ENCODE data around the gene ZNF554.

Gene ZNF554

DNA sequence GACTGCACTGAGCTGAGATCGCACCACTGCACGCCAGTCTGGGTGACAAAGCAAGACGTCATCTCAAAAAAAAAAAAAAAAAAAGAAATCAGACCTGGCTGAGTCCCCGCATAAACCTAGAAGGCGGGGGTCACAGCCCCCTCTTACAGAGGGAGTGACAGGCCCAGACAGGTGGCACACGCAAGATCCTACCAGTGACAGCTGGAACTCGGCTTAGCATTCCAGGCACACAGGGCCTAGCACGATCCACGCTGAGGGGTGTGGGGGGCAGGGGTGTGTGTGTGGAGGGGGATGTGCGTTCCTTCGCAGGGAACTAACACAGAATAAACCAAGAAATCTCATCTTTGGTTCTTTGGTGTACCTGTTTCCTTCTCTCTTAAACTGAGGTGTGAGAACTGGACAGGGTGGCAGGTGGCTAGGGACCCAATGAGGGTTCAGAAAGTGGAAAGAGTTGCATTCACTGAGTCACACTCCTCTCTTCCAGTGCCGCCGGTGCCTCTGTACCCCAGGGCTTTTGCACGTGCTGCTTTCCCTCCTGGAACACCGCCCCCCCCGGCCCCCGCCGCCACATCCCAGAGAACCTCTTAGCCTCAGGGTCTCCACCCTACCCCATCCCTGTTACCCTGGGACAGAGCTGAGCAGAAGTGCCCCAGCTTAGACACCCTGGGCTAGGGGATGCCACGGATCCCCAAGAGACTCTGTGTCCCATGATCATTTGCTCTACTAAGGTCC lies 41.5 kb upstream of the ZNF554 start:
- TF ChIP-seq, protein P1, sequence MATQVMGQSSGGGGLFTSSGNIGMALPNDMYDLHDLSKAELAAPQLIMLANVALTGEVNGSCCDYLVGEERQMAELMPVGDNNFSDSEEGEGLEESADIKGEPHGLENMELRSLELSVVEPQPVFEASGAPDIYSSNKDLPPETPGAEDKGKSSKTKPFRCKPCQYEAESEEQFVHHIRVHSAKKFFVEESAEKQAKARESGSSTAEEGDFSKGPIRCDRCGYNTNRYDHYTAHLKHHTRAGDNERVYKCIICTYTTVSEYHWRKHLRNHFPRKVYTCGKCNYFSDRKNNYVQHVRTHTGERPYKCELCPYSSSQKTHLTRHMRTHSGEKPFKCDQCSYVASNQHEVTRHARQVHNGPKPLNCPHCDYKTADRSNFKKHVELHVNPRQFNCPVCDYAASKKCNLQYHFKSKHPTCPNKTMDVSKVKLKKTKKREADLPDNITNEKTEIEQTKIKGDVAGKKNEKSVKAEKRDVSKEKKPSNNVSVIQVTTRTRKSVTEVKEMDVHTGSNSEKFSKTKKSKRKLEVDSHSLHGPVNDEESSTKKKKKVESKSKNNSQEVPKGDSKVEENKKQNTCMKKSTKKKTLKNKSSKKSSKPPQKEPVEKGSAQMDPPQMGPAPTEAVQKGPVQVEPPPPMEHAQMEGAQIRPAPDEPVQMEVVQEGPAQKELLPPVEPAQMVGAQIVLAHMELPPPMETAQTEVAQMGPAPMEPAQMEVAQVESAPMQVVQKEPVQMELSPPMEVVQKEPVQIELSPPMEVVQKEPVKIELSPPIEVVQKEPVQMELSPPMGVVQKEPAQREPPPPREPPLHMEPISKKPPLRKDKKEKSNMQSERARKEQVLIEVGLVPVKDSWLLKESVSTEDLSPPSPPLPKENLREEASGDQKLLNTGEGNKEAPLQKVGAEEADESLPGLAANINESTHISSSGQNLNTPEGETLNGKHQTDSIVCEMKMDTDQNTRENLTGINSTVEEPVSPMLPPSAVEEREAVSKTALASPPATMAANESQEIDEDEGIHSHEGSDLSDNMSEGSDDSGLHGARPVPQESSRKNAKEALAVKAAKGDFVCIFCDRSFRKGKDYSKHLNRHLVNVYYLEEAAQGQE (IDR thresholded peaks at IDR 0.05; ENCODE audit: insufficient replicate concordance, low read depth): no peak
- TF ChIP-seq, protein P2, sequence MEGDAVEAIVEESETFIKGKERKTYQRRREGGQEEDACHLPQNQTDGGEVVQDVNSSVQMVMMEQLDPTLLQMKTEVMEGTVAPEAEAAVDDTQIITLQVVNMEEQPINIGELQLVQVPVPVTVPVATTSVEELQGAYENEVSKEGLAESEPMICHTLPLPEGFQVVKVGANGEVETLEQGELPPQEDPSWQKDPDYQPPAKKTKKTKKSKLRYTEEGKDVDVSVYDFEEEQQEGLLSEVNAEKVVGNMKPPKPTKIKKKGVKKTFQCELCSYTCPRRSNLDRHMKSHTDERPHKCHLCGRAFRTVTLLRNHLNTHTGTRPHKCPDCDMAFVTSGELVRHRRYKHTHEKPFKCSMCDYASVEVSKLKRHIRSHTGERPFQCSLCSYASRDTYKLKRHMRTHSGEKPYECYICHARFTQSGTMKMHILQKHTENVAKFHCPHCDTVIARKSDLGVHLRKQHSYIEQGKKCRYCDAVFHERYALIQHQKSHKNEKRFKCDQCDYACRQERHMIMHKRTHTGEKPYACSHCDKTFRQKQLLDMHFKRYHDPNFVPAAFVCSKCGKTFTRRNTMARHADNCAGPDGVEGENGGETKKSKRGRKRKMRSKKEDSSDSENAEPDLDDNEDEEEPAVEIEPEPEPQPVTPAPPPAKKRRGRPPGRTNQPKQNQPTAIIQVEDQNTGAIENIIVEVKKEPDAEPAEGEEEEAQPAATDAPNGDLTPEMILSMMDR (IDR thresholded peaks at IDR 0.05; ENCODE audit: insufficient read depth, low read length): no peak

DNA sequence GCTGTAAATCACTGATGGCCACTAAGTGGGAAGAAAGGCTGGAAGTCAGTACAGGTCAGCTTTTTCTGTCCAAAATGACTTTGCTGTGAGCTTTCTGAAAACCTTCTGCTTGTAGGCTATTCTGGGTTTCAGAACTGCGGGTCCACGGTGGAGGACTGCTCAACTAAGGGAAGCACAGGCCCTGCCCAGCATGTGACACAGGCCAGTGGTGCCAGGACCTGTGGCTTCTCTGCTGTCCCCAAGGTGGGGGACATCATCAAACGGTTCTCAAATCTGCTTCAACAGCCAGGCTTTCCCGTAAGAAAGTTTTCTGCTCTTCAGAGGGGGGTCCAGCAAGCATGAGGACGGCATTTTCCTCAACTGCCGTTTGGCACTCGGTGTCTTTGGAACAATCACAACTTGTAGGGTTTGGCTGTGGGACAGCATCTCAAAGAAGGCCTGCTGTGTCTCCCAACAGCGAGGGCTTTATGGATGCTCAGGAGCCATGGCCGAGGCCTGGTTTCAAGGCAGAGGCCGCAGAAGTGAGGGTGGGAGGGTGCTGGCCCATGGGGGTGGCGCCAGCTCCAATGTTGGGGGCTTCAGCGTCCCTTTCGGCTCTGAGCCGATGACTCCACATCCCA lies 40.4 kb upstream of the ZNF554 start:
- Histone ChIP-seq H3K27me3 (ENCODE audit: insufficient read depth, poor library complexity, severe bottlenecking) (no peaks in the 10 kb centered on the region), H3K4me3 (replicated peaks; ENCODE audit: insufficient read depth, low read length) (no peak overlapping the region), H3K27ac (replicated peaks) (no peak overlapping the region)
- no peak for DNase-seq (ENCODE audit: low read depth in 1 of 2, low spot score in 1 of 2)
- TF ChIP-seq GABPA (IDR thresholded peaks at IDR 0.05; ENCODE audit: low read depth) (no peak), SPI1 (IDR thresholded peaks at IDR 0.05; ENCODE audit: borderline replicate concordance, low read depth) (no peak), POLR2AphosphoS5 (IDR thresholded peaks at IDR 0.05; ENCODE audit: low read depth) (no peak)
- TF ChIP-seq, protein P1 (IDR thresholded peaks at IDR 0.05; ENCODE audit: insufficient replicate concordance, low read depth): no peak
- TF ChIP-seq, protein P2 (IDR thresholded peaks at IDR 0.05; ENCODE audit: insufficient read depth, low read length): no peak

More for the DNA sequence above, 41.5 kb upstream of the ZNF554 start:
- H3K27ac ChIP-seq (replicated peaks): no peak overlapping the region
- no peak for DNase-seq (ENCODE audit: low read depth in 1 of 2, low spot score in 1 of 2)
- no peaks in the 10 kb centered on the region for H3K27me3 ChIP-seq (ENCODE audit: insufficient read depth, poor library complexity, severe bottlenecking)
- no peak overlapping the region for H3K4me3 ChIP-seq (replicated peaks; ENCODE audit: insufficient read depth, low read length)

DNA sequence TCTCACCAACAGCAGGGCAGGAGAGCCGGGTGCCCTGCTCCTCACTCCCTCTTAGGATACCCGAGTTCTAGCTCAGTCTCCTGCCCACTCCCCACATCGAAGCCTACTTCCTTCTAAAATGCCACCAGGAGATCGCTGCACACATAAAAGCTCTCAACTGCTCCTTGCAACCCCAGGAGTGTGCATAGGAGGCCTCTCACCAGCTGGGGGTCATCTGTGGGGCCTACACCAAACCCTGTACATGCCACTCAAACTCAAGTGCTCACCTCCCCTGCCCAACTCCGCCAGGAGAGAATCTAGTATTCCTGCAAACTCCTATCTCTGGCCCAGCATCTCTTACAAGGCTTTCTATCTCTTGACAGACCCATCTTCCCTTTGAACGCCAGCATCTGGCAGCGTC lies 39.4 kb upstream of the ZNF554 start:
- TF ChIP-seq, protein P2 (IDR thresholded peaks at IDR 0.05; ENCODE audit: insufficient read depth, low read length): no peak
- TF ChIP-seq GABPA (IDR thresholded peaks at IDR 0.05; ENCODE audit: low read depth) (no peak), POLR2AphosphoS5 (IDR thresholded peaks at IDR 0.05; ENCODE audit: low read depth) (no peak), SPI1 (IDR thresholded peaks at IDR 0.05; ENCODE audit: borderline replicate concordance, low read depth) (no peak)
- TF ChIP-seq, protein P1 (IDR thresholded peaks at IDR 0.05; ENCODE audit: insufficient replicate concordance, low read depth): no peak
- no peak for DNase-seq (ENCODE audit: low read depth in 1 of 2, low spot score in 1 of 2)
- no peaks in the 10 kb centered on the region for H3K27me3 ChIP-seq (ENCODE audit: insufficient read depth, poor library complexity, severe bottlenecking)
- H3K4me3 ChIP-seq (replicated peaks; ENCODE audit: insufficient read depth, low read length): no peak overlapping the region
- H3K27ac ChIP-seq (replicated peaks): no peak overlapping the region
